SK-N-DZ (cell line): ENCODE measurements around the gene ANKLE2.

Experiments
- DNase-seq: peaks from one replicate; pipeline ENCODE4 v3.0.0-alpha.2; 2015; ENCODE audit warnings: low spot score
- small RNA-seq, 2 experiments: library from RNA; depleted of rRNA; stranded (forward); fragments of <200 nt; gene quantifications; one replicate each; pipeline ENCODE3, GENCODE V24; 2014

ANKLE2 gene

GRCh38 chr12:132689227-132689626 lies 72.4 kb downstream of the ANKLE2 start:
- DNase-seq = no peak

GRCh38 chr12:132687211-132688164 lies 74.1 kb downstream of the ANKLE2 start, which contains the start of the genes POLE and PXMP2:
TSS of gene POLE (minus strand) at chr12:132687342. CDS start at chr12:132687315, 27 bp downstream.
TSS of gene PXMP2 (plus strand) at chr12:132687587. CDS start at chr12:132687671, 84 bp downstream.
- DNase-seq = peak; percentile 96

GRCh38 chr12:132686825-132687210 lies 74.8 kb downstream of the ANKLE2 start:
- no peak for DNase-seq

GRCh38 chr12:132685400-132685799 lies 76.2 kb downstream of the ANKLE2 start:
- no peak for DNase-seq

- no peak for DNase-seq
These were observed 84.1 kb downstream of the ANKLE2 start for GRCh38 chr12:132677492-132677891.

GRCh38 chr12:132675757-132676432 lies 85.7 kb downstream of the ANKLE2 start:
- no peak for DNase-seq

Small RNA genes within 50 kb of the gene (small RNA-seq; reads per million reads assigned to genes)
- 0.03 to 0.04 reads per million in 2 experiments for gene RNA5SP379
